ENCODE results near the gene ITPR1. TPM values are rescaled to one million over a fixed set of nuclear protein-coding genes. Genes with fewer than 3 reads are reported as not detected.

Gene ITPR1
- total and polyA plus RNA-seq, 2 of the 4 experiments (the other 2 are of a cell fraction) = 1.8 to 5.7 TPM

DNA sequence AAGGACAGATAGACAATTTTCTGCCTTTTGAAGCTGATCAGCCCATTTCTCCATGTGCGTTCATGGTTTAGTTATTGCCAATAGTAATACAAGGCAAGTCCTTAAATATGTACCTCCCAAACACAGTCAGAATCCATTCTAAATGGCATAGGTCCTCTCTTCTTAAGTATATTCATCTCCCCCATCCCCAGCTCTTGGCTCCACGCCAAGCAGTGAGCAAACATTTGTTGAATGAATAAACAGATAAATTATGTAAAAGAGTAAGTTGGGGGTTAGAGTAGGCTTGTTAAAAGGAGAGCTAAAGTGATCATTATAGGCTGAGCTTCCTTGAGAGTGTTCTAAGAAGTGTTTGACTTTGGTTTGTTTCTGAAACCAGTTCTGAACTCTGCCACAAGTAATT lies 241.3 kb downstream of the ITPR1 start:
- H3K36me3 ChIP-seq (ENCODE audit: control insufficient read depth, insufficient read depth, low read length) = no peaks in the 10 kb centered on the region
- no peak overlapping the region for H3K4ac ChIP-seq (ENCODE audit: low read depth, low read length)
- H2AFZ ChIP-seq (replicated peaks; ENCODE audit: low read length, poor library complexity) = no peak overlapping the region
- H2AK9ac ChIP-seq (replicated peaks; ENCODE audit: low read depth, low read length, poor library complexity) = no peak overlapping the region
- H4K20me1 ChIP-seq (ENCODE audit: insufficient read depth, low read length) = no peaks in the 10 kb centered on the region
- no peaks in the 10 kb centered on the region for H3K9me1 ChIP-seq (ENCODE audit: insufficient read depth, low read length)
- no CpG with 5 or more reads among the region's 2 CpGs for WGBS, 2 experiments (ENCODE audit: extremely low coverage in 2 of 2, insufficient read length in 1 of 2)
- no peak overlapping the region for H2BK5ac ChIP-seq (ENCODE audit: low read depth, low read length, poor library complexity, severe bottlenecking)
- POLR2A ChIA-PET (ENCODE audit: unreplicated experiment) = no interaction called here
- H4K8ac ChIP-seq (ENCODE audit: low read depth in 2 of 2, low read length in 2 of 2) = no peak overlapping the region
- H2BK20ac ChIP-seq (ENCODE audit: low read depth, low read length) = no peak overlapping the region
- H3K18ac ChIP-seq (ENCODE audit: low read depth, low read length) = no peak overlapping the region
- H3K27ac ChIP-seq (ENCODE audit: insufficient read depth, low read length) = no peak overlapping the region
- no peak overlapping the region for H2BK120ac ChIP-seq (ENCODE audit: low read depth, low read length)
- H3K9ac ChIP-seq (ENCODE audit: low read depth, low read length) = no peak overlapping the region
- peaks cover 17% of the 10 kb centered on the region for H3K27me3 ChIP-seq (ENCODE audit: control insufficient read depth, insufficient read depth, low read length)
- DNase-seq (no peak), ATAC-seq (ENCODE audit: low read depth) (no peak)
- H2AK5ac ChIP-seq (ENCODE audit: low read depth, low read length) = no peak overlapping the region
- in situ Hi-C loops (cut with MboI; ENCODE audit: low sequenced_read_pairs) = no loop called here
- no TSS peak for BruUV-seq (replicated peaks)
- no peaks in the 10 kb centered on the region for H3K79me1 ChIP-seq (ENCODE audit: low read depth in 1 of 2, low read length in 2 of 2)
- intact Hi-C loops (cut with micrococcal nuclease) = no loop called here
- CTCF ChIA-PET = interaction anchor here (1.6 kb wide), 1 partner anchor 14 kb away, joined by 4 read pairs; no protein-coding TSS in a partner anchor
- H3K4me1 ChIP-seq (ENCODE audit: control insufficient read depth, insufficient read depth, low read length) = no peaks in the 10 kb centered on the region
- H4K91ac ChIP-seq (ENCODE audit: insufficient read depth, low read depth, low read length) = no peak overlapping the region
- H2BK15ac ChIP-seq (ENCODE audit: low read depth, low read length) = no peak overlapping the region
- TF ChIP-seq RCOR1 (IDR thresholded peaks at IDR 0.05; ENCODE audit: insufficient replicate concordance, low read length) (no peak), FOS (IDR thresholded peaks at IDR 0.05; ENCODE audit: low read depth, low read length) (no peak), POLR2A (IDR thresholded peaks at IDR 0.05; ENCODE audit: low read depth, low read length) (no peak), SMC3 (IDR thresholded peaks at IDR 0.05; ENCODE audit: low read depth, low read length) (no peak), RAD21 (IDR thresholded peaks at IDR 0.05; ENCODE audit: low read length) (no peak), MXI1 (IDR thresholded peaks at IDR 0.05; ENCODE audit: borderline replicate concordance, low read depth, low read length) (no peak), BHLHE40 (IDR thresholded peaks at IDR 0.05; ENCODE audit: low read depth, low read length) (no peak), MAFK (IDR thresholded peaks at IDR 0.05; ENCODE audit: low read depth, low read length) (no peak), MAZ (IDR thresholded peaks at IDR 0.05; ENCODE audit: borderline replicate concordance, low read depth, low read length) (no peak), RFX5 (IDR thresholded peaks at IDR 0.05; ENCODE audit: low read depth, low read length) (no peak), CHD1 (IDR thresholded peaks at IDR 0.05; ENCODE audit: low read depth, low read length) (no peak), NFE2L2 (IDR thresholded peaks at IDR 0.05; ENCODE audit: low read depth, low read length) (no peak)
- TF ChIP-seq, protein P1, sequence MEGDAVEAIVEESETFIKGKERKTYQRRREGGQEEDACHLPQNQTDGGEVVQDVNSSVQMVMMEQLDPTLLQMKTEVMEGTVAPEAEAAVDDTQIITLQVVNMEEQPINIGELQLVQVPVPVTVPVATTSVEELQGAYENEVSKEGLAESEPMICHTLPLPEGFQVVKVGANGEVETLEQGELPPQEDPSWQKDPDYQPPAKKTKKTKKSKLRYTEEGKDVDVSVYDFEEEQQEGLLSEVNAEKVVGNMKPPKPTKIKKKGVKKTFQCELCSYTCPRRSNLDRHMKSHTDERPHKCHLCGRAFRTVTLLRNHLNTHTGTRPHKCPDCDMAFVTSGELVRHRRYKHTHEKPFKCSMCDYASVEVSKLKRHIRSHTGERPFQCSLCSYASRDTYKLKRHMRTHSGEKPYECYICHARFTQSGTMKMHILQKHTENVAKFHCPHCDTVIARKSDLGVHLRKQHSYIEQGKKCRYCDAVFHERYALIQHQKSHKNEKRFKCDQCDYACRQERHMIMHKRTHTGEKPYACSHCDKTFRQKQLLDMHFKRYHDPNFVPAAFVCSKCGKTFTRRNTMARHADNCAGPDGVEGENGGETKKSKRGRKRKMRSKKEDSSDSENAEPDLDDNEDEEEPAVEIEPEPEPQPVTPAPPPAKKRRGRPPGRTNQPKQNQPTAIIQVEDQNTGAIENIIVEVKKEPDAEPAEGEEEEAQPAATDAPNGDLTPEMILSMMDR (conservative IDR thresholded peaks at IDR 0.05; ENCODE audit: low read depth, low read length) = no peak
- TF ChIP-seq, protein P2, sequence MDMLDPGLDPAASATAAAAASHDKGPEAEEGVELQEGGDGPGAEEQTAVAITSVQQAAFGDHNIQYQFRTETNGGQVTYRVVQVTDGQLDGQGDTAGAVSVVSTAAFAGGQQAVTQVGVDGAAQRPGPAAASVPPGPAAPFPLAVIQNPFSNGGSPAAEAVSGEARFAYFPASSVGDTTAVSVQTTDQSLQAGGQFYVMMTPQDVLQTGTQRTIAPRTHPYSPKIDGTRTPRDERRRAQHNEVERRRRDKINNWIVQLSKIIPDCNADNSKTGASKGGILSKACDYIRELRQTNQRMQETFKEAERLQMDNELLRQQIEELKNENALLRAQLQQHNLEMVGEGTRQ (IDR thresholded peaks at IDR 0.05; ENCODE audit: low read depth, low read length) = no peak
- TF ChIP-seq, protein P3, sequence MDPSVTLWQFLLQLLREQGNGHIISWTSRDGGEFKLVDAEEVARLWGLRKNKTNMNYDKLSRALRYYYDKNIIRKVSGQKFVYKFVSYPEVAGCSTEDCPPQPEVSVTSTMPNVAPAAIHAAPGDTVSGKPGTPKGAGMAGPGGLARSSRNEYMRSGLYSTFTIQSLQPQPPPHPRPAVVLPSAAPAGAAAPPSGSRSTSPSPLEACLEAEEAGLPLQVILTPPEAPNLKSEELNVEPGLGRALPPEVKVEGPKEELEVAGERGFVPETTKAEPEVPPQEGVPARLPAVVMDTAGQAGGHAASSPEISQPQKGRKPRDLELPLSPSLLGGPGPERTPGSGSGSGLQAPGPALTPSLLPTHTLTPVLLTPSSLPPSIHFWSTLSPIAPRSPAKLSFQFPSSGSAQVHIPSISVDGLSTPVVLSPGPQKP (IDR thresholded peaks at IDR 0.05; ENCODE audit: borderline replicate concordance, low read depth, low read length) = no peak
- H3K56ac ChIP-seq (ENCODE audit: extremely low read depth, insufficient read depth, low read length) = no peak overlapping the region
- H3K9me3 ChIP-seq (ENCODE audit: control insufficient read depth, insufficient read depth, low read length) = no peaks in the 10 kb centered on the region
- no peak overlapping the region for H3K14ac ChIP-seq (replicated peaks; ENCODE audit: low read depth, low read length)
- no peak overlapping the region for H3K23ac ChIP-seq (ENCODE audit: low read depth, low read length)
- H3K4me3 ChIP-seq (ENCODE audit: insufficient read depth, low read depth, low read length) = no peak overlapping the region
- H4K5ac ChIP-seq (ENCODE audit: low read depth, low read length) = no peak overlapping the region
- H3K4me2 ChIP-seq (ENCODE audit: low read depth, low read length) = no peak overlapping the region
- dilution Hi-C loops (cut with HindIII; ENCODE audit: low sequenced_read_pairs, unreplicated experiment) = no loop called here
